ENCODE data around the gene TMEM266. TPM values are rescaled to one million over a fixed set of nuclear protein-coding genes. Genes with fewer than 3 reads are reported as not detected.

Gene TMEM266
- total RNA-seq: 1 to 10 TPM in 1 of 4 donors, under 1 TPM in 1, not detected in 2; 0.75 to 5.4 TPM

- TF ChIP-seq CTCF (IDR thresholded peaks at IDR 0.05; ENCODE audit: low read depth): no peak
These were observed at the start of gene TMEM266 for GRCh38 chr15:76059320-76060117. Gene TMEM266, plus strand, starts transcription at chr15:76059985. Its CDS starts 74,279 bp downstream, at chr15:76134264.

- TF ChIP-seq CTCF (IDR thresholded peaks at IDR 0.05; ENCODE audit: low read depth): no peak
These were observed 49.2 kb upstream of the TMEM266 start for GRCh38 chr15:76010613-76011012.

GRCh38 chr15:76011627-76012551 is 47.9 kb upstream of the TMEM266 start, which contains the start of gene NRG4:
Gene NRG4, minus strand, starts transcription at chr15:76012424. Its CDS starts 1,194 bp downstream, at chr15:76011230.
- no peak for TF ChIP-seq CTCF (IDR thresholded peaks at IDR 0.05; ENCODE audit: low read depth)

GRCh38 chr15:76024021-76024768 is 35.6 kb upstream of the TMEM266 start:
- TF ChIP-seq CTCF (IDR thresholded peaks at IDR 0.05; ENCODE audit: low read depth): no peak

- no peak for TF ChIP-seq CTCF (IDR thresholded peaks at IDR 0.05; ENCODE audit: low read depth)
These were observed 27.7 kb upstream of the TMEM266 start for GRCh38 chr15:76032046-76032445.

- TF ChIP-seq CTCF (IDR thresholded peaks at IDR 0.05; ENCODE audit: low read depth): no peak
These were observed 26.3 kb upstream of the TMEM266 start for GRCh38 chr15:76033438-76033837.

Measured in subcutaneous adipose tissue (tissue), 4 donors.